Stimulated activated CD4-positive, alpha-beta T cell treated with anti-CD3 and anti-CD28 coated beads, TNF-alpha, amount 100 ng/mL, for 24 hours (primary cell): ENCODE measurements around the gene SGCA.

Source experiments
- DNase-seq, 3 experiments: peaks; one replicate each; pipeline ENCODE4 v3.0.0-alpha.2; 2020; ENCODE audit warnings: low read depth in 3 of 3

Gene SGCA

DNA sequence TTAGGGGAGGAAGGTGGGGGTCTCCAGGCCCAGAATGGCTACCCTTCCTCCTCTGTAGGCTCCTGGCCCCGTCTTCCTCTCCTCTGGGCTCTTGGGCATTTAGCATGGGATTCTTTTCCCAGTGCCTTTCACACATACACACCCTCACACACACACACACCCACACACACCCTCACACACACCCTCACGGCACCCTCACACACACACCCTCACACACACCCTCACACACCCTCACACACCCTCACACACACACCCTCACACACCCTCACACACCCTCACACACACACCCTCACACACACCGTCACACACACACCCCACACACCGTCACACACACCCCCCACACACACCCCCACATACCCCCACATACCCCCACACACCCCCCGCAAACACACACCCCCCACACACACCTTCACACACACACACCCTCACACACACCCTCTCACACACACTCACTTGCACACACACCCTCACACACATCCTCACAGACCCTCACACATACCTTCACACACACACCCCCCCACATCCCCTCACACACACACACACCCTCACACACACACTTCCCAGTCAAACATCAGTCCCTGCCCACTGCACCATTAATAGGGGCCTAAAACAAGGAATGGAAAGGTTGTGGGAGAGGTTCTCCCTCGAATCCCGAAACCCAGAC, 845 bp downstream of the SGCA start:
- DNase-seq, result no peak

GRCh38 chr17:50167371-50167770, 1.6 kb downstream of the SGCA start:
- DNase-seq, result no peak

DNA sequence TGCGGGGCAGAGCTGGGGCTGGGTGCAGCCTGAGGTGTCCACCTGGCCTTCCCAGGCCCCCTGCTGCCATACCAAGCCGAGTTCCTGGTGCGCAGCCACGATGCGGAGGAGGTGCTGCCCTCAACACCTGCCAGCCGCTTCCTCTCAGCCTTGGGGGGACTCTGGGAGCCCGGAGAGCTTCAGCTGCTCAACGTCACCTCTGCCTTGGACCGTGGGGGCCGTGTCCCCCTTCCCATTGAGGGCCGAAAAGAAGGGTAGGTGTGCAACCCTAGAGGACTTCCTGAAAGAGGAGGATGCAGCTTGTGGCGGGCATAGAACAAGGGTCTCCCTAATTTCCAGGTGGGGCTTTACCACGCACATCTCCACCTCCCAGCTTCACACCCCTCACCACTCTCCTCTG, 2.5 kb downstream of the SGCA start:
- DNase-seq, result no peak

DNA sequence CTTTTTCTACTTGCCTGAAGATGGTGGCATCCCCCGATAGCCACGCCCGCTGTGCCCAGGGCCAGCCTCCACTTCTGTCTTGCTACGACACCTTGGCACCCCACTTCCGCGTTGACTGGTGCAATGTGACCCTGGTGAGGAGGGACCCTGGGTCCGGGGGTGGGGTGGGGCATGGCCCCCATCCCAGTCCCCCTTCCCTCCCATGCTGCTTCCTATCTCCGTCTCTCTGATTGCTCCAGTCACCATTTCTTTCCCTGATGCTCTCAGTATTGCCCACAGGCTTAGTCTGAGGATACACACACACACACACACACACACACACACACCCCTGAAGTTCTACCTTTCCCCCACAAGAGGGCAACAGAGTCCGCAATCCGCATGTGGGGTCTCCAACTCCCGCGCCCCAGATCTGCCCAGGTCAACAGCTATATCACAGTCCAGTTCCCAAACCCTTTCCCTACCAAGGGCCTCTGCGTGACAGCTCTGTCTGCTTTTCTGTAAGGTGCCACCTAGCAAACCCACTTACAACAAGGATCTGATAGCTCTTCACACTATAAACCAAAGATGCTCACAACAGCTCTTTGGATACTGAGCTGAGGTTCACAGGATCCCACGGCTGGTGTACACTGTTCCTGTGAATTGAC, 3.4 kb downstream of the SGCA start:
- peak in 1 of 3 experiments; percentile 43 for DNase-seq

DNA sequence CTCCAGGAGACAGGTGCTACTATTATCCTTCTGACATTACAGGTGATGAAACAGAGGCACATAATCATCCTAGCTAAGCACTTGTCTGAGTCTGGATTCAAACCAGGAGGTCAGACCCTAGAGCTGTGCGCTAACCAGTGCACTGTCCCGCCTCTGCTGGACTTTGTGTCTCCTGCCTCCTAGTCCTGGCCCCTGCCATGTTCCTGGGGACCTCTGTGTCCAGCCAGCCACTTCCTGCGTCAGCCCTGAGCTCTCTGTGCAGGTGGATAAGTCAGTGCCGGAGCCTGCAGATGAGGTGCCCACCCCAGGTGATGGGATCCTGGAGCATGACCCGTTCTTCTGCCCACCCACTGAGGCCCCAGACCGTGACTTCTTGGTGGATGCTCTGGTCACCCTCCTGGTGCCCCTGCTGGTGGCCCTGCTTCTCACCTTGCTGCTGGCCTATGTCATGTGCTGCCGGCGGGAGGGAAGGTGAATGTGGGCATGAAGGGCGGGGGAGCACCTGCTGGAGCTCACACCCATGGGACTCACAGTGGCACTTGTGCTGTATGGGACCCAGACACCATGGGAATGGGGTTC, 4.2 kb downstream of the SGCA start:
- no peak for DNase-seq

DNA sequence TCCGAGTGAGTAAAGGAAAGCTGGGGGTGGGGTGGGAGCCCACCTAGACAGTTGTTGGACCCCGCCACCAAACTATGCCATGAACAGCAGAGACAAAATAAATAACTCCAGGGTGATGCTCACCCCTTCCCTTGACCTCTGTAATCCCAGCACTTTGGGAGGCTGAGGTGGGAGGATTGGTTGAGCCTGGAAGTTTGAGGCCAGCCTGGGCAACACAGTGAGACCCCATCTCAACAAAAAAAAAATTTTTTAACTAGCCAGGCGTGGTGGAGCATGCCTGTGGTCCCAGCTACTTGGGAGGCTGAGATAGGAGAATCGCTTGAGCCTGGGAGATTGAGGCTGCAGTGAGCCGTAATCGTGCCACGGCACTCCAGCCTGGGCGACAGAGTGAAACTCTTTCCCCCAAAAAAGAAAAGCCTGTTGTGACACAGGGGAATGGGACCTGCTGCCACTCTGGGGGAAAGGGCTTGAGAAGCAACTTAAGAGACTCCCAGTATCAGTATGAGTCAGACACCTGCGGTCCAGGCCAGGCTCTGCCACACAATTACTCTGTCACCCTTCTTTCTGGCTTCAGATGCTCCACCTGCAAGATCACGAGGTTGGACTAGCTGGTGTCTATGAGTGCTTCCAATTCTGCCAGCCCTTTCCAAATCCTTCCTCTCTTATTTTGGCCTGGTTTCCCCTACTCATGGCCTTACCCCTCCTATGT, 5.0 kb downstream of the SGCA start:
- DNase-seq, result no peak

- DNase-seq, result no peak
These were observed 5.7 kb downstream of the SGCA start for GRCh38 chr17:50171371-50172071.

DNA sequence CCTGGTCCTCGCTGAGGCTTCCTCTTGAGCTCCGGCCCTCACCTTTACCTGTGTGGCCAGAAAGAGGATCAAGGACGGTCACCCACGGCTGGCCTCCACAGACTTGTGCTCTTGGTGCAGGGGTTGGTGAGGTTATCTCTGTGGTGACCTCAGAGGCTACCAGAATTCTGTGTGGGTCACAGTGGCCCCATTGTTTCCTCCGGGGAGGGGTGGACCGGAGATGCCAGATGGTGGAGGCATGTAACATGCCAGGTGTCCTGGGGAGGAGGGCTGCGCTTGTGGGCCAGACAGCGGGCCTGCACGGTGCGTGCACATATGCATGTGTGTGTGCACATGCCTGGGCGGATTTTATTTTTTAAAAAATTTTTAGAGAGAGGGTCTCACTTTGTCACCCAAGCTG, 6.3 kb downstream of the SGCA start:
- DNase-seq, result no peak

- DNase-seq, result no peak
These were observed 7.1 kb downstream of the SGCA start for GRCh38 chr17:50172936-50173334.

- DNase-seq, result no peak
These were observed 7.6 kb downstream of the SGCA start for GRCh38 chr17:50173335-50173941.

- DNase-seq, result no peak
These were observed 8.6 kb downstream of the SGCA start for GRCh38 chr17:50174444-50174843.

- no peak for DNase-seq
These were observed 9.4 kb downstream of the SGCA start for GRCh38 chr17:50175035-50175807.

- DNase-seq, result no peak
These were observed 11.0 kb downstream of the SGCA start for GRCh38 chr17:50176559-50177357.

DNA sequence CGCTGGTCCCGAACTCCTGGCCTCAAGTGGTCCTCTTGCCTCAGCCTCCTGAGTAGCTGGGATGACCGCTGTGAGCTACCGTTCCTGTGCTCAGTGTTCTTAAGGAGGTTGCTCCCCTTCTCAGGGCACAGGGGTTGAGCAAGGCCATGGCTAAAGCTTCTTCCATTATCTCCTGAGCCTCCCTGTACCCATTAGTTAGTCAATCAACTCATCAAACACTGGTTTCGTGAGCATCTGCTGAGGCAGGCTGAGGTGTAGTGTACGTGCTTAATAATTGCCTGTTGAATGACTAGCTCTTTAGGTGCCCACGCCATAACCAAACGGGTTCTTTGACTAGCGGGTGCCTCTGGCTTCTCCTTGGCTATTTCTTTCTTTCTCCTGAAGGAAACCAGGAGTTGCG, 11.7 kb downstream of the SGCA start:
- DNase-seq, result no peak

- peak in 1 of 3 experiments; percentile 49 for DNase-seq
These were observed 12.4 kb downstream of the SGCA start for GRCh38 chr17:50177983-50178834.

- DNase-seq, result no peak
These were observed 14.3 kb downstream of the SGCA start for GRCh38 chr17:50180111-50180510.

- no peak for DNase-seq
These were observed 14.8 kb downstream of the SGCA start for GRCh38 chr17:50180620-50181019.

DNA sequence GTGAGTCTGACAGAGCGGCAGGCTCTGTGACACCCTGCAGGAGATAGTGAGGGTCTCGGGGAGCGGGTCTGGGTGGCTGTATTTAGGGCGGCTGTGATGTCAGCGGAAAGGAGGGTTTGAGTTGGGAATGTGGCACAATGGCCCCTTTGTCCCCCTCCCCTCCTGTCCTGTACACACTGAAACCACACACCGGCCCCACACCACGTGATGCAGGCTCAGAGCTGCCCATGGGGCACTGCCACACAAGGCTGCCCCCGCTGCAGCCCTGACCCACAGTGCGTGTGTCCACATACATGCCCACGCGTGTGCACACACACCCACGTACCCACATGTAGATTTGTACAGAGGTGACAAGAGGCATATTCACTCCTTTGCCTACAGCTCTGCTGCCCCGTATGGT, 15.3 kb downstream of the SGCA start:
- DNase-seq, result no peak
